OCI-M1 (cell line): ENCODE data around the gene BMP8A.

ENCODE experiments used
- DNase-seq: peaks from one replicate; lab custom pipeline; 2025; lab: John Stamatoyannopoulos, UW

The BMP8A gene

GRCh38 chr1:39571178-39571483, 79.7 kb downstream of the BMP8A start:
- DNase-seq: no peak

DNA sequence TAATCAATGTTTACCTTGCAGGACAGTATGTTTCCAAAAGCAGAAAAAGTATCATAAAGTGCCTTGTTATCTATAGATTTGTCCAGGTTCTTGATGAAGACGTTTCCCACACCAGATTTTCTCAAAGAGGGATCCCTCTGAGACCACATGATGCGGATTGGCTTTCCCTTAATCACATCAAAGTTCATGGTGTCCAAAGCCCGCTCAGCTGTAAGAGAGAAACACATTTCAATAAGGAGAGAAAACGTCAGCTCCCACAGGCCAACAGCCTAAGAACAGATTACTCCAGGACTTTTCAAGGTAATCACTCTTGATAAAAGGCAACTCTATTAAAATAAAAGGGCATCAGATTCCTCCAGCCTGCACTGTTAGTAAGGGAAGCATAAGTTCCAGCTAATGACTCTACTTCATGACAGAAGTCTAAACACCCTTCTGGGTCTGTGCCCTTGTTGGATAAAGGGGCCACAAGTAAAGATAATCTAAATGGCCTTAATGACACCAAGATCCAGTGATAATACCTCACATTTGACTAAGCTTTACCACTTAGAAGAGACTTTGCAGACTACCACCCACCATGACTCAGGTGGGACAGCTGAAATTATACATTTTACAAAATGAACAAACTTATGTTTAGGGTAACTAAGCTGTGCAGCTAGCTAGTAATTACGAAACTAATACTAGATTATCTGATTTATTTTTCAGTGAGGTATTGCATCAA, 81.1 kb downstream of the BMP8A start:
- no peak for DNase-seq

GRCh38 chr1:39573097-39573465, 81.6 kb downstream of the BMP8A start:
- no peak for DNase-seq

DNA sequence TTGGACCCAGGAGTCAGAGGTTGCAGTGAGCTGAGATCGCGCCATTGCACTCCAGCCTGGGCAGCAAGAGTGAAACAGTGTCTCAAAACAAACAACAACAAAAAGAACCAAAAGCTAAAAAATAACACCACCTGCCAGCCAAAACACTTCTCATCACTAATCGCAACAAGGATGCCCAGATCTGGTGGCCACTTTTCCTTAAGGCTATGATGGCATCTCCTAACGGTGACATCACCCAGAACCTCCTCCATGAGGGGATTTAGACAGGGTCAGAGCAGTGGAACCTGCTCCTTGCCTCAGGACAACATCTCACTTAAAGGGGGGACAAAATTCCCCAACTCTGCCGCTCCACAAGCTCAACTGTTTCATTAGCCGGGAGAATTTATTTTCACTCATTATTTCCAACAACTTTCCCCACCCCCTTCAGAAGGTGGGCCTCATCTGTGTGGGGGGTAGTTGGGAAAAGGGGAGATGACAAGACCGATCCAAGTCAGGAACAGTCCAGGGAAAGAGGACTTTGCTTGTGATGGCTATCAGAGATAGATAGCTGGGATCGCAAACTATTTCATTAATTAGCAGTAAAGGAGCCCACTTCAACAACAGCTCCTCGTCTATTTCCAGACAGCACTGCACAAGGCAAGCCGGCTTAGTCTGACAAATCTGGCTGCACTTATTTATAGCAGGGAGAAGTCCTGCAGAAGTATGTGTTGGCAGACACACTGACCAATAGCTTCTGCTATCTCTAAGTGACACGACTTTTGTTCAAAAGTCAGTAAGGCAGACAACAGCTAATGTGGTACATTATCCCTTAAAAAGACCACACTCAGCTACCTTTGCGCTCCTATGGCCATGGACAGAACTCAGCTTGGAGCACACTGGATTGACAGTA, 82.5 kb downstream of the BMP8A start:
- DNase-seq: peak; percentile 23

DNA sequence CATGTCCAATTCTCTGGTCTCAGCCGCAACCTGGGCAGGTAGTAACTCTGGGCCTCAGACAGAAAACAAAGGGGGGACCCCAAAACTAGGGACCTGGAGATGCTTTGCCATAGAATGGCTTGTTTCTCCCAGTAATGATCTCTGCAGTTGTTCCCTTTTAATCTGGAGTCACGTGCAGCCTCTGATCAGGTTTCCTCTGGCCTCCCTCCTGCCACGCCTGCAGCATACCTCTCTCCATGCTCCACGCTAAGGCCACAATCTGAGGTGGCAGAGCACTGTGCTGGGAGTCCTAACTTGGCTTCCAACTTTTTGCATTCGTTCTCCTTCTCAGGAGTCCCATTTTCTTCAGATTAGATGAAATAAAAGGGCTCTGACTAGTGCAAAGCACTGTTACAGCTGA, 83.2 kb downstream of the BMP8A start:
- peak; percentile 23 for DNase-seq
